ENCODE measurements around the gene ATP6V0E2. TPM values are rescaled to one million over a fixed set of nuclear protein-coding genes. Genes with fewer than 3 reads are reported as not detected.
"Not testable (repeated sequence)": the region's sequence is repeated elsewhere in the genome, so short reads cannot be mapped to it uniquely, and the experiment has no call there.

Gene ATP6V0E2
- total RNA-seq, 1 donor from 2014 or later: 49.4 TPM

DNA sequence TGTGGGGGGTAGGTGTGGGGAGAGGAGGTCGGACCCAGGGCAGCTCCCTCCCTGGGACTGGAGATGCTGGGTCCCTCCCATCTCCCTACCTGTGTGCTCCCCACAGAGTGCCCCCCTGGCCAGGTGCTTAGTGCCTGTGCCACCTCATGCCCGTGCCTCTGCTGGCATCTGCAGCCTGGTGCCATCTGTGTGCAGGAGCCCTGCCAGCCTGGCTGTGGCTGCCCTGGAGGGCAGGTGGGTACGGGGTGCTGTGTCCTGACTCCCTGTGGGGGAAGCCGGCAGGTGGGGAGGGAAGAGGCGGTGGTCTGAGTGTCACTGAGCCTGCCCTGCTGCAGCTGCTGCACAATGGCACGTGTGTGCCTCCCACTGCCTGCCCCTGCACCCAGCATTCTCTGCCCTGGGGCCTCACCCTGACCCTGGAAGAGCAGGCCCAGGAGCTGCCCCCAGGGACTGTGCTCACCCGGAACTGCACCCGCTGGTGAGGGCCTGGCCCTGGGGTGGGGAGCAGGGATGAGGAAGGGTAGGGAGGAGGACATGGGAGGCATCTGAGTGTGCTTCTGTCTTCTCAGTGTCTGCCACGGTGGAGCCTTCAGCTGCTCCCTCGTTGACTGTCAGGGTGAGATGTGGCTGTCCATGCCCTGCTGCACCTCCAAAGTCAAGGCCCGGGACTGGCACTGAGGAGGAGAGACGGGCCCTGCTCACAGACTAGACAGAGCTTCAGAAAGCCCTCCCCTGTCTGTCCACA, 47.3 kb upstream of the ATP6V0E2 start:
- no peaks in the 10 kb centered on the region for H3K36me3 Mint-ChIP-seq (ENCODE audit: insufficient read depth)
- no peak overlapping the region for H3K4me3 Mint-ChIP-seq (ENCODE audit: low read depth)
- DNase-seq (ENCODE audit: low spot score, unreplicated experiment): no peak
- H3K27me3 Mint-ChIP-seq: no peaks in the 10 kb centered on the region
- no peaks in the 10 kb centered on the region for H3K9me3 Mint-ChIP-seq (ENCODE audit: low read depth)
- TF ChIP-seq, protein P1, sequence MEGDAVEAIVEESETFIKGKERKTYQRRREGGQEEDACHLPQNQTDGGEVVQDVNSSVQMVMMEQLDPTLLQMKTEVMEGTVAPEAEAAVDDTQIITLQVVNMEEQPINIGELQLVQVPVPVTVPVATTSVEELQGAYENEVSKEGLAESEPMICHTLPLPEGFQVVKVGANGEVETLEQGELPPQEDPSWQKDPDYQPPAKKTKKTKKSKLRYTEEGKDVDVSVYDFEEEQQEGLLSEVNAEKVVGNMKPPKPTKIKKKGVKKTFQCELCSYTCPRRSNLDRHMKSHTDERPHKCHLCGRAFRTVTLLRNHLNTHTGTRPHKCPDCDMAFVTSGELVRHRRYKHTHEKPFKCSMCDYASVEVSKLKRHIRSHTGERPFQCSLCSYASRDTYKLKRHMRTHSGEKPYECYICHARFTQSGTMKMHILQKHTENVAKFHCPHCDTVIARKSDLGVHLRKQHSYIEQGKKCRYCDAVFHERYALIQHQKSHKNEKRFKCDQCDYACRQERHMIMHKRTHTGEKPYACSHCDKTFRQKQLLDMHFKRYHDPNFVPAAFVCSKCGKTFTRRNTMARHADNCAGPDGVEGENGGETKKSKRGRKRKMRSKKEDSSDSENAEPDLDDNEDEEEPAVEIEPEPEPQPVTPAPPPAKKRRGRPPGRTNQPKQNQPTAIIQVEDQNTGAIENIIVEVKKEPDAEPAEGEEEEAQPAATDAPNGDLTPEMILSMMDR (IDR thresholded peaks at IDR 0.05; ENCODE audit: unreplicated experiment): no peak
- H3K27ac Mint-ChIP-seq: no peak overlapping the region
- H3K4me1 Mint-ChIP-seq (ENCODE audit: low read depth): no peaks in the 10 kb centered on the region

DNA sequence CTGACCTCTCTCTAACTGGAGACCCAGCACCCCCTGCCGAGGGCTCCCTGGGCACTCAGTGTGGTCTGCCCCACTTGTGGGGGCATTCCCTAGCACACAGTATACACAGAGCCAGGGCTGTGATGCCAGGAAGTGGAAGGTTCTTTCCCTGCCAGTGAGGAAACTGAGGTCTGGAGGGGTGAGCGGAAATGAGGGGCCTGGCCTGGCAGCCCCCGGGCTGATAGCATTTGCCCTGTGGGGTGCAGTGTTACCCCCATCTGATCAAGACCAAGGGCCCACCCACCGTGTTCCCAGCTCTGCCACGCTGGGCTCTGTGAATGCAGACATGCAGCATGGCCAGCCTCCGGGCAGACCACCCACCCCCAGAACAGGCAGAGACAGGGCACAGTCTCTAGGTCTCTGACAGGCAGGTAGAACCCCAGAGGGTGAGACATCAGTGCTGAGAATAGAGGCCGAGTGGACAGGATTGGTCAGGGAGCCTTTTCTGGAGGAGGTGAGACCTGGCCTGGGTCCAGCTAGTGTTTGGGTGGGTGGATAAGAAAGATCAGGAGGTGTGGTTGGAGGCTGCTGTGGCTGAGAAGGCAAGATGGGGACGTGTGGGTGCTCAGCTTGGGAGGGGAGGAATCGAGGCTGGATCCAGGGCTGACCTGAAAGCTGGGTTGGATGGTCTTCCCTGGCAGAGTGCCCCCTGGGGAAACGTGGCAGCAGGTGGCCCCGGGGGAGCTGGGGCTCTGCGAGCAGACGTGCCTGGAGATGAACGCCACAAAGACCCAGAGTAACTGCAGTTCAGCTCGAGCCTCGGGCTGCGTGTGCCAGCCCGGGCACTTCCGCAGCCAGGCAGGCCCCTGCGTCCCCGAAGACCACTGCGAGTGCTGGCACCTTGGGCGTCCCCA, 46.4 kb upstream of the ATP6V0E2 start:
- H3K9me3 Mint-ChIP-seq (ENCODE audit: low read depth): no peaks in the 10 kb centered on the region
- no peaks in the 10 kb centered on the region for H3K4me1 Mint-ChIP-seq (ENCODE audit: low read depth)
- no peak for DNase-seq (ENCODE audit: low spot score, unreplicated experiment)
- TF ChIP-seq, protein P1 (IDR thresholded peaks at IDR 0.05; ENCODE audit: unreplicated experiment): no peak
- H3K27ac Mint-ChIP-seq: no peak overlapping the region
- no peaks in the 10 kb centered on the region for H3K36me3 Mint-ChIP-seq (ENCODE audit: insufficient read depth)
- H3K4me3 Mint-ChIP-seq (ENCODE audit: low read depth): no peak overlapping the region
- H3K27me3 Mint-ChIP-seq: peaks cover 3% of the 10 kb centered on the region

GRCh38 chr7:149828357-149829309, 45.1 kb upstream of the ATP6V0E2 start:
- H3K4me3 Mint-ChIP-seq (ENCODE audit: low read depth): no peak overlapping the region
- H3K27me3 Mint-ChIP-seq: peaks cover 3% of the 10 kb centered on the region
- TF ChIP-seq, protein P1 (IDR thresholded peaks at IDR 0.05; ENCODE audit: unreplicated experiment): no peak
- H3K4me1 Mint-ChIP-seq (ENCODE audit: low read depth): no peaks in the 10 kb centered on the region
- no peak overlapping the region for H3K27ac Mint-ChIP-seq
- H3K36me3 Mint-ChIP-seq (ENCODE audit: insufficient read depth): no peaks in the 10 kb centered on the region
- H3K9me3 Mint-ChIP-seq (ENCODE audit: low read depth): no peaks in the 10 kb centered on the region
- DNase-seq (ENCODE audit: low spot score, unreplicated experiment): no peak

GRCh38 chr7:149830527-149830926, 43.2 kb upstream of the ATP6V0E2 start:
- not testable (repeated sequence) for H3K36me3 Mint-ChIP-seq (ENCODE audit: insufficient read depth); H3K9me3 Mint-ChIP-seq (ENCODE audit: low read depth); H3K4me3 Mint-ChIP-seq (ENCODE audit: low read depth); H3K27ac Mint-ChIP-seq; H3K4me1 Mint-ChIP-seq (ENCODE audit: low read depth); DNase-seq (ENCODE audit: low spot score, unreplicated experiment)
- peaks cover 15% of the 10 kb centered on the region for H3K27me3 Mint-ChIP-seq

DNA sequence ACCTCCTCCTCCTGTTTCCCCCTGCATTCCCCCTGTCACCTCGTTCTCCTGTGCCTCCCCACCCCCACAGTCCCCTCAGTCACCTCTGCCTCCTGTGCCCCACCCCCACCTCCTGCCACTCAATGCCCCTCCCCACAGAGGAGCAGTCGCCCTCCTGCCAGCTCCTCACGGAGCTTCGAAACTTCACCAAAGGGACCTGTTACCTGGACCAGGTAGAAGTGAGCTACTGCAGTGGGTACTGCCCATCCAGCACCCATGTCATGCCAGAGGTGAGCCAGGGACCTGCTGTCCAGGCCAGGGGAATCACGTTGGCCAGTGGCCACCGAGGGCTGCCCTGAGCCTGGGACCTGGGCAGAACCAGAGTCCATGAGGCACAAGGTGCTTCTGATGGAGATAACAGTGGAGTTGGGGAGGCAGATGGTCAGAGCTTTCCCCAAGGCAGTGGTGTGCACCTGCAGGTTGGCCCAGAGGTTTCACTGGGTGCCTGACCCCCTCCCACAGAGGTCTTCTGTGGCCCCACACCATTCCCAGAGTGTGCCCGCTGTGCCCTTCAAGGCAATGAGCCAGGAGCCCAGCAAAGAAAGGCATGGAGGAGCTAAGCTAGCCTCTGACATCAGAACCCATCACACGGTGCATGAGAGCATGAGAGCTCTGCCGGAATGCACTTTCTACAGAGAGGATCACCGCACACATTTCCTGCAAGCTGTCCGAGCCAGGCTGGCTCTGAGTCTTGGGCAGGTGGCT, 42.6 kb upstream of the ATP6V0E2 start:
- TF ChIP-seq, protein P1 (IDR thresholded peaks at IDR 0.05; ENCODE audit: unreplicated experiment): no peak
- no peak for DNase-seq (ENCODE audit: low spot score, unreplicated experiment)
- H3K36me3 Mint-ChIP-seq (ENCODE audit: insufficient read depth): no peaks in the 10 kb centered on the region
- no peaks in the 10 kb centered on the region for H3K4me1 Mint-ChIP-seq (ENCODE audit: low read depth)
- H3K27me3 Mint-ChIP-seq: peaks cover 21% of the 10 kb centered on the region
- no peaks in the 10 kb centered on the region for H3K9me3 Mint-ChIP-seq (ENCODE audit: low read depth)
- H3K27ac Mint-ChIP-seq: no peak overlapping the region
- H3K4me3 Mint-ChIP-seq (ENCODE audit: low read depth): no peak overlapping the region

Data from progenitor cell of endocrine pancreas (in vitro differentiated cells).